Liver (tissue), 9 donors: ENCODE measurements around the gene OTOF. TPM values are rescaled to one million over a fixed set of nuclear protein-coding genes. Genes with fewer than 3 reads are reported as not detected.

ENCODE experiments used
- DNase-seq: peaks from one replicate; pipeline ENCODE4 v3.0.0-alpha.2; 2017; ENCODE audit warnings: low spot score
- H3K27ac ChIP-seq, 2 donors: one replicate each; pipeline ENCODE4 v1.7.0; 2013; ENCODE audit warnings: inconsistent platforms in 2 of 2, low read length in 2 of 2, control low read depth in 1 of 2, low read depth in 1 of 2, mild to moderate bottlenecking in 1 of 2
- H3K27me3 ChIP-seq, 4 donors: one replicate each; pipeline versions ENCODE4 v1.6.1 to v1.7.0; 2013; ENCODE audit warnings: low read length in 3 of 4, inconsistent platforms in 1 of 4, mild to moderate bottlenecking in 1 of 4, moderate library complexity in 1 of 4; ENCODE audit not compliant: control insufficient read depth in 4 of 4, insufficient read depth in 4 of 4
- H3K36me3 ChIP-seq, 4 donors: one replicate each; pipeline versions ENCODE4 v1.6.1 to v1.7.0; 2013; ENCODE audit warnings: low read length in 3 of 4, mild to moderate bottlenecking in 3 of 4, low read depth in 1 of 4, moderate library complexity in 1 of 4; ENCODE audit not compliant: control insufficient read depth in 4 of 4, insufficient read depth in 3 of 4
- H3K4me1 ChIP-seq, 4 donors: one replicate each; pipeline versions ENCODE4 v1.6.1 to v1.7.0; 2013; ENCODE audit warnings: low read length in 3 of 4, mild to moderate bottlenecking in 3 of 4, moderate library complexity in 1 of 4; ENCODE audit not compliant: control insufficient read depth in 4 of 4, insufficient read depth in 4 of 4
- H3K4me3 ChIP-seq, 3 donors: one replicate each; pipeline versions ENCODE4 v1.6.1 to v1.7.0; 2013; ENCODE audit warnings: low read length in 3 of 3, control low read depth in 1 of 3, low read depth in 1 of 3, mild to moderate bottlenecking in 1 of 3
- H3K9ac ChIP-seq, 2 donors: one replicate each; pipeline ENCODE4 v1.7.0; 2013; ENCODE audit warnings: low read length in 2 of 2, mild to moderate bottlenecking in 2 of 2, moderate library complexity in 2 of 2, control low read depth in 1 of 2, low read depth in 1 of 2
- H3K9me3 ChIP-seq, 4 donors: one replicate each; pipeline versions ENCODE4 v1.6.1 to v1.7.0; 2013; ENCODE audit warnings: low read length in 3 of 4; ENCODE audit not compliant: control insufficient read depth in 4 of 4
- EGR1 ChIP-seq, 2 donors: IDR thresholded peaks; 2 replicates each; pipeline ENCODE4 v1.6.1; 2016 to 2018; ENCODE audit warnings: antibody characterized with exemption in 2 of 2, low read depth in 2 of 2
- FOXA1 ChIP-seq: IDR thresholded peaks from 2 replicates; pipeline ENCODE4 v1.6.1; 2016; ENCODE audit warnings: antibody characterized with exemption
- FOXA2 ChIP-seq: IDR thresholded peaks from 2 replicates; pipeline ENCODE4 v1.6.1; 2016; ENCODE audit warnings: antibody characterized with exemption
- GABPA ChIP-seq, 2 donors: IDR thresholded peaks in 1 of 2; conservative IDR thresholded peaks in 1 of 2; 2 replicates each; pipeline ENCODE4 v1.6.1; 2016; ENCODE audit warnings: antibody characterized with exemption in 2 of 2, mild to moderate bottlenecking in 1 of 2, moderate library complexity in 1 of 2
- HNF4A ChIP-seq, 2 donors: conservative IDR thresholded peaks; 2 replicates each; pipeline ENCODE4 v1.6.1; 2016; ENCODE audit warnings: antibody characterized with exemption in 2 of 2, mild to moderate bottlenecking in 2 of 2
- JUND ChIP-seq, 2 donors: IDR thresholded peaks; 2 replicates each; pipeline ENCODE4 v1.6.1; 2016; ENCODE audit warnings: antibody characterized with exemption in 2 of 2
- SP1 ChIP-seq: IDR thresholded peaks from 2 replicates; pipeline ENCODE4 v1.6.1; 2018; ENCODE audit warnings: antibody characterized with exemption, mild to moderate bottlenecking
- YY1 ChIP-seq: IDR thresholded peaks from 2 replicates; pipeline ENCODE4 v1.6.1; 2016; ENCODE audit warnings: antibody characterized with exemption, mild to moderate bottlenecking
- WGBS: extraction: QIAGEN DNeasy Blood & Tissue Kit; methylation state at CpG from one replicate; pipeline ENCODE4 v1.1.7; 2013; 5-methylcytosine and 5-hydroxymethylcytosine counted together
- polyA plus RNA-seq, 2 donors: library from polyadenylated mRNA; stranded (reverse) in 1 of 2; unstranded in 1 of 2; fragments of 200-250 nt in 1 of 2; fragments of >200 nt in 1 of 2; fragmentation: Nextera tagmentation in 1 of 2; extraction: Ambion mirVana in 1 of 2; gene quantifications; one replicate each; pipeline versions ENCODE4 v1.2.1 to v1.2.3, GENCODE V29; 2013 to 2015
- total RNA-seq, 2 donors: library from RNA; depleted of rRNA; stranded (reverse); fragments of >200 nt; gene quantifications; one replicate each; pipeline ENCODE4 v1.2.3, GENCODE V29; 2014
- TF ChIP-seq, protein P1 (sequence below): IDR thresholded peaks from 2 replicates; pipeline ENCODE4 v1.6.1; 2016; ENCODE audit warnings: antibody characterized with exemption
- TF ChIP-seq, protein P2 (sequence below): IDR thresholded peaks from 2 replicates; pipeline ENCODE4 v1.6.1; 2016; ENCODE audit warnings: antibody characterized with exemption, mild to moderate bottlenecking
- TF ChIP-seq, protein P3 (sequence below): IDR thresholded peaks from 2 replicates; pipeline ENCODE4 v1.6.1; 2016; ENCODE audit warnings: antibody characterized with exemption
- TF ChIP-seq, protein P4 (sequence below): fragments of 150-350 bp; IDR thresholded peaks from 2 replicates; pipeline ENCODE4 v1.5.1; 2017; ENCODE audit warnings: improper control_type of control experiment, low read depth, low read length; ENCODE audit not compliant: missing input control
- donor health status: healthy.
- donor health status: healthy.
- donor health status: healthy.
- donor health status: healthy.
- donor health status: healthy.

Gene OTOF
- total and polyA plus RNA-seq, 4 donors, result 0.06 to 0.28 (median 0.07) TPM; not detected in 1

DNA sequence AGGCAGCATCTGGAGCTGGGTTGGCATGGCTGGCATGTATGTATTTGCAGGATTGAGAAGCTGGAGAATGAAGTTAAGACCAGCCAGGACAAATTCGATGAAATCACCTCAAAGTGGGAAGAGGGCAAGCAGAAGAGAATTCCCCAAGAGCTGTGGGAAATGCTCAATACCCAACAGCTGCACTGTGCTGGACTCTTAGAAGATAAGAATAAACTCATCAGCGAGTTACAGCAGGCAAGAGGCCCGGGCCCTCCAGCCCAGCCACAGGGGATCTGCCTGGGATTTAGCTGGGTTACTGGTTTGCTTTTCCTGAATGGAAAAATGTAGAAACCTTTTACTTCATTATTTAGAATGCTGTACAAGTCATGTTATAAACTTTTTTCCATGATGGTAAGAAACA lies 53.7 kb downstream of the OTOF start:
- H3K4me1 ChIP-seq, result no peaks in the 10 kb centered on the region
- no peaks in the 10 kb centered on the region for H3K9me3 ChIP-seq
- H3K4me3 ChIP-seq, result no peak overlapping the region
- no peak for DNase-seq
- H3K9ac ChIP-seq, result no peak overlapping the region
- H3K27ac ChIP-seq, result no peak overlapping the region
- TF ChIP-seq, protein P1, sequence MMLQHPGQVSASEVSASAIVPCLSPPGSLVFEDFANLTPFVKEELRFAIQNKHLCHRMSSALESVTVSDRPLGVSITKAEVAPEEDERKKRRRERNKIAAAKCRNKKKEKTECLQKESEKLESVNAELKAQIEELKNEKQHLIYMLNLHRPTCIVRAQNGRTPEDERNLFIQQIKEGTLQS, result no peak
- TF ChIP-seq FOXA1, result no peak
- TF ChIP-seq HNF4A (conservative IDR thresholded peaks at IDR 0.05), result no peak
- TF ChIP-seq, protein P2, sequence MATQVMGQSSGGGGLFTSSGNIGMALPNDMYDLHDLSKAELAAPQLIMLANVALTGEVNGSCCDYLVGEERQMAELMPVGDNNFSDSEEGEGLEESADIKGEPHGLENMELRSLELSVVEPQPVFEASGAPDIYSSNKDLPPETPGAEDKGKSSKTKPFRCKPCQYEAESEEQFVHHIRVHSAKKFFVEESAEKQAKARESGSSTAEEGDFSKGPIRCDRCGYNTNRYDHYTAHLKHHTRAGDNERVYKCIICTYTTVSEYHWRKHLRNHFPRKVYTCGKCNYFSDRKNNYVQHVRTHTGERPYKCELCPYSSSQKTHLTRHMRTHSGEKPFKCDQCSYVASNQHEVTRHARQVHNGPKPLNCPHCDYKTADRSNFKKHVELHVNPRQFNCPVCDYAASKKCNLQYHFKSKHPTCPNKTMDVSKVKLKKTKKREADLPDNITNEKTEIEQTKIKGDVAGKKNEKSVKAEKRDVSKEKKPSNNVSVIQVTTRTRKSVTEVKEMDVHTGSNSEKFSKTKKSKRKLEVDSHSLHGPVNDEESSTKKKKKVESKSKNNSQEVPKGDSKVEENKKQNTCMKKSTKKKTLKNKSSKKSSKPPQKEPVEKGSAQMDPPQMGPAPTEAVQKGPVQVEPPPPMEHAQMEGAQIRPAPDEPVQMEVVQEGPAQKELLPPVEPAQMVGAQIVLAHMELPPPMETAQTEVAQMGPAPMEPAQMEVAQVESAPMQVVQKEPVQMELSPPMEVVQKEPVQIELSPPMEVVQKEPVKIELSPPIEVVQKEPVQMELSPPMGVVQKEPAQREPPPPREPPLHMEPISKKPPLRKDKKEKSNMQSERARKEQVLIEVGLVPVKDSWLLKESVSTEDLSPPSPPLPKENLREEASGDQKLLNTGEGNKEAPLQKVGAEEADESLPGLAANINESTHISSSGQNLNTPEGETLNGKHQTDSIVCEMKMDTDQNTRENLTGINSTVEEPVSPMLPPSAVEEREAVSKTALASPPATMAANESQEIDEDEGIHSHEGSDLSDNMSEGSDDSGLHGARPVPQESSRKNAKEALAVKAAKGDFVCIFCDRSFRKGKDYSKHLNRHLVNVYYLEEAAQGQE, result no peak
- TF ChIP-seq FOXA2, result no peak
- TF ChIP-seq GABPA (IDR thresholded peaks at IDR 0.05 in 1 of 2, conservative IDR thresholded peaks at IDR 0.05 in 1 of 2), result no peak
- no peak for TF ChIP-seq YY1
- no peak for TF ChIP-seq SP1
- TF ChIP-seq, protein P3, sequence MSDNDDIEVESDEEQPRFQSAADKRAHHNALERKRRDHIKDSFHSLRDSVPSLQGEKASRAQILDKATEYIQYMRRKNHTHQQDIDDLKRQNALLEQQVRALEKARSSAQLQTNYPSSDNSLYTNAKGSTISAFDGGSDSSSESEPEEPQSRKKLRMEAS, result no peak
- no peak for TF ChIP-seq JUND (IDR thresholded peaks at IDR 0.05)
- no peaks in the 10 kb centered on the region for H3K36me3 ChIP-seq
- no peaks in the 10 kb centered on the region for H3K27me3 ChIP-seq
- WGBS, result 84% methylated on average over 3 of the region's 3 CpGs

DNA sequence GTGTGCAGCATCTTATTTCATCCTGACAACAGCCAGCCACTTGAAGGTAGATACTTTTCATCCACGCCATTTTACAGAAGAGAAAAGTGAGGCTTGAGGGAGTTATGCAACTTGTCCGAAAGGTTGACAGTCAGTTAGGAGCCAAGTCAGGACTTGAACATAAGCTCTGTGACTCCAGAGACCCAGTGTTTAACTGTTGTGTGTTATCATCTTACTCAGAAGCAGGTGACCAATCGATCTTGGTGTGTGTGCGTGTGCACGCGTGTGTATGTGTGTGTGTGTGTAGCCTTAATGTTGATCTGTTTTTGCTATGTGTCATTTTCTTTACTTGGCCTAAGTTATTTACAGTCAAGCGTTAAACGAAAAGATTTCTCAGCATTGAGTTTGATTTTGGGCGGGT lies 54.2 kb downstream of the OTOF start:
- Histone ChIP-seq H3K9ac (no peak overlapping the region), H3K4me1 (no peaks in the 10 kb centered on the region), H3K4me3 (no peak overlapping the region), H3K27me3 (no peaks in the 10 kb centered on the region), H3K27ac (no peak overlapping the region), H3K36me3 (no peaks in the 10 kb centered on the region), H3K9me3 (no peaks in the 10 kb centered on the region)
- no peak for DNase-seq
- TF ChIP-seq, protein P4, sequence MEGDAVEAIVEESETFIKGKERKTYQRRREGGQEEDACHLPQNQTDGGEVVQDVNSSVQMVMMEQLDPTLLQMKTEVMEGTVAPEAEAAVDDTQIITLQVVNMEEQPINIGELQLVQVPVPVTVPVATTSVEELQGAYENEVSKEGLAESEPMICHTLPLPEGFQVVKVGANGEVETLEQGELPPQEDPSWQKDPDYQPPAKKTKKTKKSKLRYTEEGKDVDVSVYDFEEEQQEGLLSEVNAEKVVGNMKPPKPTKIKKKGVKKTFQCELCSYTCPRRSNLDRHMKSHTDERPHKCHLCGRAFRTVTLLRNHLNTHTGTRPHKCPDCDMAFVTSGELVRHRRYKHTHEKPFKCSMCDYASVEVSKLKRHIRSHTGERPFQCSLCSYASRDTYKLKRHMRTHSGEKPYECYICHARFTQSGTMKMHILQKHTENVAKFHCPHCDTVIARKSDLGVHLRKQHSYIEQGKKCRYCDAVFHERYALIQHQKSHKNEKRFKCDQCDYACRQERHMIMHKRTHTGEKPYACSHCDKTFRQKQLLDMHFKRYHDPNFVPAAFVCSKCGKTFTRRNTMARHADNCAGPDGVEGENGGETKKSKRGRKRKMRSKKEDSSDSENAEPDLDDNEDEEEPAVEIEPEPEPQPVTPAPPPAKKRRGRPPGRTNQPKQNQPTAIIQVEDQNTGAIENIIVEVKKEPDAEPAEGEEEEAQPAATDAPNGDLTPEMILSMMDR, result no peak
- TF ChIP-seq EGR1 (IDR thresholded peaks at IDR 0.05; ENCODE audit: low read depth in 2 of 2), result no peak
- TF ChIP-seq FOXA2, result no peak
- TF ChIP-seq HNF4A (conservative IDR thresholded peaks at IDR 0.05), result no peak
- 84% methylated on average over 9 of the region's 9 CpGs for whole genome bisulfite sequencing
